ENCODE data around the gene CNTN5.

Gene CNTN5

GRCh38 chr11:99795999-99796398 lies 775.2 kb downstream of the CNTN5 start (continued):
- TF ChIP-seq ZNF501 (tag by site-specific recombination; IDR thresholded peaks at IDR 0.05) (no peak), ZNF274 (IDR thresholded peaks at IDR 0.05; ENCODE audit: low read length) (no peak), ZNF274 (tag by site-specific recombination; IDR thresholded peaks at IDR 0.05; ENCODE audit: borderline replicate concordance) (no peak)

- Histone ChIP-seq H3K4me1 (ENCODE audit: control insufficient read depth, insufficient read depth, low read length) (no peaks in the 10 kb centered on the region), H3K27ac (ENCODE audit: extremely low read depth, low read depth, low read length) (no peak overlapping the region), H3K36me3 (ENCODE audit: control insufficient read depth in 2 of 2, insufficient read depth in 1 of 2, low read length in 2 of 2) (no peaks in the 10 kb centered on the region), H3K4me3 (ENCODE audit: low read depth, low read length) (no peak overlapping the region), H3K9me3 (ENCODE audit: control insufficient read depth, insufficient read depth, low read depth, low read length) (no peaks in the 10 kb centered on the region)
- TF ChIP-seq ZNF311 (tag by site-specific recombination; IDR thresholded peaks at IDR 0.05; ENCODE audit: borderline replicate concordance), result no peak
- TF ChIP-seq PBX3 (CRISPR knock-in tag; IDR thresholded peaks at IDR 0.05), result no peak
- TF ChIP-seq ZNF658 (tag by site-specific recombination; IDR thresholded peaks at IDR 0.05), result no peak
- no peak for TF ChIP-seq SP7 (tag by site-specific recombination; IDR thresholded peaks at IDR 0.05)
- no peak for TF ChIP-seq ZNF639 (tag by site-specific recombination; IDR thresholded peaks at IDR 0.05)
- TF ChIP-seq MYNN (tag by site-specific recombination; IDR thresholded peaks at IDR 0.05; ENCODE audit: borderline replicate concordance), result no peak
- no peak for TF ChIP-seq ZNF266 (tag by site-specific recombination; IDR thresholded peaks at IDR 0.05; ENCODE audit: low read depth)
- TF ChIP-seq PRDM6 (tag by site-specific recombination; IDR thresholded peaks at IDR 0.05), result no peak
- no peak for TF ChIP-seq ZNF324 (tag by site-specific recombination; IDR thresholded peaks at IDR 0.05)
- TF ChIP-seq ZNF292 (tag by site-specific recombination; IDR thresholded peaks at IDR 0.05; ENCODE audit: borderline replicate concordance, low read depth), result no peak
- TF ChIP-seq ZNF121 (tag by site-specific recombination; IDR thresholded peaks at IDR 0.05), result no peak
- TF ChIP-seq ZNF530 (tag by site-specific recombination; IDR thresholded peaks at IDR 0.05; ENCODE audit: low read depth), result no peak
- TF ChIP-seq ZNF660 (tag by site-specific recombination; IDR thresholded peaks at IDR 0.05), result no peak
- TF ChIP-seq ZNF529 (tag by site-specific recombination; IDR thresholded peaks at IDR 0.05; ENCODE audit: insufficient replicate concordance), result no peak
- no peak for TF ChIP-seq ZNF114 (tag by site-specific recombination; IDR thresholded peaks at IDR 0.05)
- CTCF ChIA-PET, result no interaction called here
- POLR2A ChIA-PET, result no interaction called here
These were observed 782.8 kb downstream of the CNTN5 start for GRCh38 chr11:99803501-99803900.

GRCh38 chr11:99812516-99812915 lies 791.8 kb downstream of the CNTN5 start:
- ChIA-PET CTCF (no interaction called here), POLR2A (no interaction called here)
- H3K9me3 ChIP-seq (ENCODE audit: control insufficient read depth, insufficient read depth, low read depth, low read length), result no peaks in the 10 kb centered on the region
- TF ChIP-seq ZNF398 (tag by site-specific recombination; IDR thresholded peaks at IDR 0.05) (no peak), ZNF513 (tag by site-specific recombination; IDR thresholded peaks at IDR 0.05) (no peak), ZNF658 (tag by site-specific recombination; IDR thresholded peaks at IDR 0.05) (no peak), TCF7L2 (IDR thresholded peaks at IDR 0.05; ENCODE audit: borderline replicate concordance, low read depth, low read length) (no peak), ZBTB17 (tag by site-specific recombination; IDR thresholded peaks at IDR 0.05) (no peak), PRDM10 (tag by site-specific recombination; IDR thresholded peaks at IDR 0.05) (no peak), ZXDB (tag by site-specific recombination; IDR thresholded peaks at IDR 0.05) (no peak)

More at GRCh38 chr11:99812516-99812915, 791.8 kb downstream of the CNTN5 start:
- Histone ChIP-seq H3K4me1 (ENCODE audit: control insufficient read depth, insufficient read depth, low read length) (no peaks in the 10 kb centered on the region), H3K27ac (ENCODE audit: extremely low read depth, low read depth, low read length) (no peak overlapping the region), H3K4me3 (ENCODE audit: low read depth, low read length) (no peak overlapping the region), H3K36me3 (ENCODE audit: control insufficient read depth in 2 of 2, insufficient read depth in 1 of 2, low read length in 2 of 2) (no peaks in the 10 kb centered on the region)

Data from HEK293 (cell line).